Measurements from ENCODE around the gene GRIK3. TPM values are rescaled to one million over a fixed set of nuclear protein-coding genes. Genes with fewer than 3 reads are reported as not detected.

Gene GRIK3
- total and polyA plus RNA-seq, 2 of the 8 experiments (the other 6 are each of a cell fraction or from before 2014, with no cell fraction given), result 2.1 to 3.4 TPM

- Histone ChIP-seq H4K5ac (ENCODE audit: insufficient read length, low read depth, low read length) (no peak overlapping the region), H4K8ac (ENCODE audit: extremely low read depth, insufficient read depth, low read length) (no peak overlapping the region), H2BK120ac (replicated peaks; ENCODE audit: low read depth, low read length) (no peak overlapping the region), H3K56ac (replicated peaks; ENCODE audit: insufficient read length, low read depth, low read length) (no peak overlapping the region), H3K4ac (replicated peaks; ENCODE audit: insufficient read length, low read depth, low read length) (no peak overlapping the region), H3K36me3 (ENCODE audit: control insufficient read depth in 2 of 4, insufficient read depth in 4 of 4, low read length in 3 of 4) (no peaks in the 10 kb centered on the region), H3K27me3 (replicated peaks in 1 of 4; ENCODE audit: control insufficient read depth in 3 of 4, extremely low read depth in 1 of 4, insufficient read depth in 3 of 4, low read length in 3 of 4) (no peaks in the 10 kb centered on the region), H3K79me2 (ENCODE audit: control insufficient read depth in 1 of 2, insufficient read depth in 2 of 2, low read length in 2 of 2) (no peaks in the 10 kb centered on the region), H2BK12ac (ENCODE audit: low read depth, low read length) (no peak overlapping the region), H4K20me1 (replicated peaks in 1 of 2; ENCODE audit: control insufficient read depth in 1 of 2, insufficient read depth in 2 of 2, low read length in 2 of 2) (no peaks in the 10 kb centered on the region), H2AK5ac (ENCODE audit: low read depth, low read length) (no peak overlapping the region), H3K9me3 (ENCODE audit: insufficient read depth in 2 of 2, low read depth in 1 of 2, low read length in 1 of 2) (no peaks in the 10 kb centered on the region), H3K4me2 (ENCODE audit: insufficient read depth in 1 of 2, low read depth in 2 of 2, low read length in 2 of 2) (no peak overlapping the region), H3K23ac (ENCODE audit: insufficient read length) (no peak overlapping the region), H3K4me3 (ENCODE audit: extremely low read depth in 1 of 4, insufficient read depth in 2 of 4, low read depth in 3 of 4, low read length in 4 of 4) (no peak overlapping the region), H3K18ac (ENCODE audit: extremely low read depth, low read length) (no peak overlapping the region), H3K79me1 (ENCODE audit: low read depth, low read length) (no peaks in the 10 kb centered on the region), H3K14ac (ENCODE audit: insufficient read length) (no peak overlapping the region), H2AFZ (ENCODE audit: low read length) (no peak overlapping the region), H2BK20ac (ENCODE audit: low read length) (no peak overlapping the region), H3K27ac (ENCODE audit: low read depth, low read length) (no peak overlapping the region), H2BK15ac (ENCODE audit: low read length) (no peak overlapping the region), H3K4me1 (replicated peaks in 1 of 4; ENCODE audit: control insufficient read depth in 3 of 4, insufficient read depth in 4 of 4, low read length in 3 of 4) (no peaks in the 10 kb centered on the region), H3K23me2 (ENCODE audit: low read depth, low read length) (no peaks in the 10 kb centered on the region), H4K91ac (replicated peaks; ENCODE audit: insufficient read length, low read length) (no peak overlapping the region), H2BK5ac (ENCODE audit: low read depth, low read length) (no peak overlapping the region), H3K9ac (replicated peaks in 1 of 4; ENCODE audit: extremely low read depth in 1 of 4, low read depth in 3 of 4, low read length in 3 of 4) (no peak overlapping the region)
- no peak for TF ChIP-seq KDM1A (IDR thresholded peaks at IDR 0.05; ENCODE audit: borderline replicate concordance, low read length)
- no peak for TF ChIP-seq GABPA (IDR thresholded peaks at IDR 0.05; ENCODE audit: borderline replicate concordance, insufficient read depth, low read length)
- ChIA-PET CTCF (ENCODE audit: partially characterized antibody) (interaction anchor here (0.9 kb wide), 1 partner anchor 13 kb away, joined by 3 read pairs; no protein-coding TSS in a partner anchor), POLR2A (ENCODE audit: partially characterized antibody) (interaction anchor here (0.6 kb wide), 2 partner anchors 304 to 386 kb away, joined by 3 read pairs; no protein-coding TSS in a partner anchor)
- DNase-seq (ENCODE audit: low read depth in 1 of 2, low spot score in 2 of 2) (no peak), FAIRE-seq (no peak)
- WGBS, 2 experiments (ENCODE audit: extremely low coverage in 1 of 2, insufficient coverage in 1 of 2, insufficient read length in 1 of 2, insufficient replicate concordance in 2 of 2, low coverage in 1 of 2, low lambda C conversion rate in 2 of 2, missing lambda C conversion rate in 1 of 2), result 87% methylated on average over 3 of the region's 3 CpGs; no CpG with 5 or more reads in 1 of the 2 experiments
Observed at GRCh38 chr1:36894824-36895223, 139.5 kb downstream of the GRIK3 start.
